ENCODE results near the gene CREB3. TPM values are rescaled to one million over a fixed set of nuclear protein-coding genes. Genes with fewer than 3 reads are reported as not detected.

Gene CREB3
- total and polyA plus RNA-seq, 9 of the 15 experiments (the other 6 are each of a cell fraction or from before 2014, with no cell fraction given) = 5.7 to 18.3 (median 14.9) TPM

DNA sequence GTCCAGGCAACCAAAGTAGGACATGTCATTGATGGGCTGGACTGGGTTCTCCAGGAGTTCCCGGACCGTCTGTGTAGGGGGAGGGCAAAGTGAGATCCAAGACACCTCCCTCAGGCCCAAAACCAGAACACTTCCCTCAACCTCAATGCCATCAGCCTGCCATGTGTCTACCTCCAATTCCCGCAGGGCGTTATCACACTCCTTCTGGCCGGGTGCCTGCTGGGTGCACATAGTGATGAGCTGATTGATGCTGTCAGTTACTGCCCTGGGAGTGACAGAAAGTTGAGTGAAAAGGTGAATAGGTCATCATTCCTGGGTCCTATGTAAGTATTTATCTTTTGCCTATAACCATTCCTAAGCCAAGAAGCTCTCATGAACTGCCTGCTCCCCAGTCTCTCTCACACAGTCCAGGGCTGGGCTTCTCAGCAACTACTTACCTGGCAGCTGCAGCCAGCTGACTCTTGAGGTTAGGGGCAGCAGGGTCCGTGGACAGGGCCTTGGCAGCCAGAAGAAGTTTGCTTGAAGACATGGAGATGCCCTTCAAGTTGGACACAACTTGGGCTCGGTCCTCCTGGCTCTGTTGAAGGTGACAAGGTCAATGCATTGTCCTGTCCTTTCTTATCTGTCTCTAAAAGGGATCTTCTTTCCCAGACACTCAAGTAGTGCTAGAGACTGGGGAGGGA is 21.5 kb upstream of the CREB3 start (continued):
- TF ChIP-seq, protein P1, sequence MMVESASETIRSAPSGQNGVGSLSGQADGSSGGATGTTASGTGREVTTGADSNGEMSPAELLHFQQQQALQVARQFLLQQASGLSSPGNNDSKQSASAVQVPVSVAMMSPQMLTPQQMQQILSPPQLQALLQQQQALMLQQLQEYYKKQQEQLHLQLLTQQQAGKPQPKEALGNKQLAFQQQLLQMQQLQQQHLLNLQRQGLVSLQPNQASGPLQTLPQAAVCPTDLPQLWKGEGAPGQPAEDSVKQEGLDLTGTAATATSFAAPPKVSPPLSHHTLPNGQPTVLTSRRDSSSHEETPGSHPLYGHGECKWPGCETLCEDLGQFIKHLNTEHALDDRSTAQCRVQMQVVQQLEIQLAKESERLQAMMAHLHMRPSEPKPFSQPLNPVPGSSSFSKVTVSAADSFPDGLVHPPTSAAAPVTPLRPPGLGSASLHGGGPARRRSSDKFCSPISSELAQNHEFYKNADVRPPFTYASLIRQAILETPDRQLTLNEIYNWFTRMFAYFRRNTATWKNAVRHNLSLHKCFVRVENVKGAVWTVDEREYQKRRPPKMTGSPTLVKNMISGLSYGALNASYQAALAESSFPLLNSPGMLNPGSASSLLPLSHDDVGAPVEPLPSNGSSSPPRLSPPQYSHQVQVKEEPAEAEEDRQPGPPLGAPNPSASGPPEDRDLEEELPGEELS (CRISPR knock-in tag; IDR thresholded peaks at IDR 0.05; ENCODE audit: borderline replicate concordance) = no peak
- no peak for TF ChIP-seq DACH1 (IDR thresholded peaks at IDR 0.05; ENCODE audit: partially characterized antibody)
- TF ChIP-seq SAP30 (IDR thresholded peaks at IDR 0.05; ENCODE audit: borderline replicate concordance, insufficient read depth, low read depth, low read length, poor library complexity, severe bottlenecking) = no peak
- no peak for TF ChIP-seq ZNF778 (CRISPR knock-in tag; IDR thresholded peaks at IDR 0.05)
- TF ChIP-seq, protein P2, sequence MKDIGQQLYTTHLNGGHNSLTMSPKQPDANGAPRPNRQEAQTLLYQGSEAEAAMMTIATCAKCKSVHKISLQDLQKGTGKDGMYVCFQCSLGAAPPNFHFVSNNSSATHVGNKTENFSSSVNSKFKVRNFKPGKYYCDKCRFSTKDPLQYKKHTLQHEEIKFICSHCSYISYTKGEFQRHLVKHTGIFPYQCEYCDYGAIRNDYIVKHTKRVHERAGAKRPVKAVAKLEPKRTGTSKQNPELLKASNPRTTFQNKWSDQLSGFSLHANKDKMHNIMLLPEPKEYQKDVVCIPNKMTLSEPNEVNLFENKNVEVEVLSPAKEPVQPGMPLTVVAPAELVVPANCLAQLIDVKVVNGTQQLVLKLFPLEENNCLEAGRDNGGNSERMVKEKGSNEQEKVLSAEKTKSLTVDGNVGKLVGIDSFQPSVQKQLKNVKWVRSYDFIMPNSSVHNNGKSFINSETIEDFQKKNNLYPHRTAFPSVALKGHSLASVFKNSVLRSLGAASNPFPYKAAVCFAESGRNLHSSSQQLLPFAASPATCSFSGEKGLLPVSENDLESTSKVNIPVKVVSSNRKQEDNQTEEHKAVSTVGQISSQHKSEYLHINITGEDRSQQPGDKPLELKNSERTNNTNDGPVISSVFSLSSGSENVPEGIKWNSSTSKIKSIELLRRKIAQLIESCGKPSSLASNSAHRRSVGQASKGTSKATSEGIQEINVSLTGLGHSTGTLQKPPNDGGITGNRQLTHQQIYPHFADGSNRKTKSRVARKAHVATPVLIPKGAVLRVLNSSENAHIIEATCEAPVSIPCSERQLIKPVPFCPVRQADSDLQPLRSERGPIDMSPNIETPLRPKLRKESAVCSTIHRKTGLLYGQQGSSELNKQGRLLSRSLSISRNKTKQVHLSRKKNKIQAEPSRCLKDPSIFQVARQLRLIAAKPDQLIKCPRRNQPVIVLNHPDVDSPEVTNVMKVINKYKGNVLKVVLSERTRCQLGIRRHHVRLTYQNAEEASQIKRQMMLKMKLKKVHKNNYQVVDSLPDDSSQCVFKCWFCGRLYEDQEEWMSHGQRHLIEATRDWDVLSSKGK (CRISPR knock-in tag; IDR thresholded peaks at IDR 0.05) = no peak
- no peak for TF ChIP-seq HDGF (IDR thresholded peaks at IDR 0.05)
- no peak for TF ChIP-seq ZNF239 (CRISPR knock-in tag; IDR thresholded peaks at IDR 0.05)
- TF ChIP-seq ZC3H11A (IDR thresholded peaks at IDR 0.05; ENCODE audit: low read depth, low read length) = no peak
